ENCODE measurements around the gene MPND.

DNA sequence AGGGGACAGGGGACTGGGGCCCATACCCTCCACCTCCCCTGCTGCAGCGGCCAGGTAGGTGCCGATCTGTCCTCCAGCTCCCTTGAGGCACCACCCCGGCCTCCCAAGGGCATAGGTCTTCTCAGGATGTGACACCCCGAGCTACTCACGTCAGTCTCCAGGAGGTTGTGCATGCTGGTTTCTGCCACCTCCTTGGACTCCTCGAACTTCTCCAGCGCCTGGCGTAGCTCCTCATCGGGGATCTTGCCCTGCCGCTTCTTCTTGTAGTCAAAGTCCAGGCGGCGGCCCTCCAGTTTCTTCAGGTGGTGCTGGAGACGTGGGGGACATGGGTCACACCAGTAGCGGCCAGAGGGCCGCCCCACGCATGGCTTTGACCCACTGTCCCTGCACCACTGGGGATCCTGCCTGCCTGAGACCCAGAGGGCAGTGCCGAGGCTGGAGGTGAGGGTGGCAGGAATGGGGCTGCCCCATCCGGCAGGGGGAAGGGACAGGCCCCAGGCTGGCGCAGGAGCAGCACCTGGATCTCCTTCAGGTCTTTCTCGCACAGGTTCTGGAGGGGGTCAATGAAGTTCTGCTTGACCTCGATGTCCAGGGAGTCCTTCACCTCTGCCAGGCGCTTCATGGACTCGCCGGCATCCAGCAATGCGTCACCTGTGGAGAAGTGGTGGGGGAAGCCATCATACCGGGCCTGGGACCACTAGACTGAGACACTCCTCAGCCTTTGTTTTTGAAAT lies 20.4 kb downstream of the MPND start:
- TF ChIP-seq POLR2A (IDR thresholded peaks at IDR 0.05) (no peak), POLR2AphosphoS5 (IDR thresholded peaks at IDR 0.05) (no peak)
- TF ChIP-seq, protein P1, sequence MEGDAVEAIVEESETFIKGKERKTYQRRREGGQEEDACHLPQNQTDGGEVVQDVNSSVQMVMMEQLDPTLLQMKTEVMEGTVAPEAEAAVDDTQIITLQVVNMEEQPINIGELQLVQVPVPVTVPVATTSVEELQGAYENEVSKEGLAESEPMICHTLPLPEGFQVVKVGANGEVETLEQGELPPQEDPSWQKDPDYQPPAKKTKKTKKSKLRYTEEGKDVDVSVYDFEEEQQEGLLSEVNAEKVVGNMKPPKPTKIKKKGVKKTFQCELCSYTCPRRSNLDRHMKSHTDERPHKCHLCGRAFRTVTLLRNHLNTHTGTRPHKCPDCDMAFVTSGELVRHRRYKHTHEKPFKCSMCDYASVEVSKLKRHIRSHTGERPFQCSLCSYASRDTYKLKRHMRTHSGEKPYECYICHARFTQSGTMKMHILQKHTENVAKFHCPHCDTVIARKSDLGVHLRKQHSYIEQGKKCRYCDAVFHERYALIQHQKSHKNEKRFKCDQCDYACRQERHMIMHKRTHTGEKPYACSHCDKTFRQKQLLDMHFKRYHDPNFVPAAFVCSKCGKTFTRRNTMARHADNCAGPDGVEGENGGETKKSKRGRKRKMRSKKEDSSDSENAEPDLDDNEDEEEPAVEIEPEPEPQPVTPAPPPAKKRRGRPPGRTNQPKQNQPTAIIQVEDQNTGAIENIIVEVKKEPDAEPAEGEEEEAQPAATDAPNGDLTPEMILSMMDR (IDR thresholded peaks at IDR 0.05), result no peak
